ENCODE data around the gene HCFC1R1.

GRCh38 chr16:3015865-3016521 is 7.7 kb downstream of the HCFC1R1 start:
- TF ChIP-seq POLR2A (IDR thresholded peaks at IDR 0.05; ENCODE audit: low read length): no peak
- TF ChIP-seq GATA1 (IDR thresholded peaks at IDR 0.05; ENCODE audit: low read depth, low read length): no peak
